Cardiac muscle cell (in vitro differentiated cells and primary cell): ENCODE measurements around the gene BCKDHB. TPM values are rescaled to one million over a fixed set of nuclear protein-coding genes. Genes with fewer than 3 reads are reported as not detected.
"Not testable (repeated sequence)": the region's sequence is repeated elsewhere in the genome, so short reads cannot be mapped to it uniquely, and the experiment has no call there.

Experiments
- DNase-seq, 2 donors: peaks; one replicate each; pipeline versions ENCODE4 v3.0.0 to v3.0.0-alpha.2; 2010 to 2017; ENCODE audit warnings: low read depth in 1 of 2, low spot score in 1 of 2
- H3K27ac ChIP-seq: fragments of 200-600 bp; sonication (generic); 2 replicates; pipeline ENCODE4 v1.5.1; 2016
- H3K27me3 ChIP-seq: fragments of 200-600 bp; sonication (generic); 2 replicates; pipeline ENCODE4 v1.6.0; 2016; ENCODE audit warnings: control low read depth
- H3K36me3 ChIP-seq: fragments of 200-600 bp; sonication (generic); 2 replicates; pipeline ENCODE4 v1.5.1; 2016; ENCODE audit warnings: control low read depth
- H3K4me1 ChIP-seq: fragments of 200-600 bp; sonication (generic); 2 replicates; pipeline ENCODE4 v1.8.1; 2017; ENCODE audit warnings: low read depth, mild to moderate bottlenecking, mixed run types
- H3K4me3 ChIP-seq: fragments of 200-600 bp; sonication (generic); 2 replicates; pipeline ENCODE4 v1.5.1; 2016; ENCODE audit warnings: mild to moderate bottlenecking
- H3K9me3 ChIP-seq: fragments of 200-600 bp; sonication (generic); 2 replicates; pipeline ENCODE4 v1.5.1; 2017; ENCODE audit warnings: low read depth, mild to moderate bottlenecking, control low read depth
- CTCF ChIP-seq: IDR thresholded peaks from 2 replicates; pipeline ENCODE4 v1.5.1; 2012; ENCODE audit warnings: low read depth, mild to moderate bottlenecking, low read length
- polyA plus RNA-seq: library from polyadenylated mRNA; unstranded; fragments of >200 nt; fragmentation: Nextera tagmentation; extraction: Ambion mirVana; gene quantifications from 2 replicates; pipeline ENCODE4 v1.2.1, GENCODE V29; 2016
- total RNA-seq: library from RNA; depleted of rRNA; stranded (reverse); fragments of >200 nt; gene quantifications from 2 replicates; pipeline ENCODE4 v1.2.3, GENCODE V29; 2016

The BCKDHB gene
- total and polyA plus RNA-seq, 2 experiments from 2014 or later = 27.8 to 37.4 TPM

DNA sequence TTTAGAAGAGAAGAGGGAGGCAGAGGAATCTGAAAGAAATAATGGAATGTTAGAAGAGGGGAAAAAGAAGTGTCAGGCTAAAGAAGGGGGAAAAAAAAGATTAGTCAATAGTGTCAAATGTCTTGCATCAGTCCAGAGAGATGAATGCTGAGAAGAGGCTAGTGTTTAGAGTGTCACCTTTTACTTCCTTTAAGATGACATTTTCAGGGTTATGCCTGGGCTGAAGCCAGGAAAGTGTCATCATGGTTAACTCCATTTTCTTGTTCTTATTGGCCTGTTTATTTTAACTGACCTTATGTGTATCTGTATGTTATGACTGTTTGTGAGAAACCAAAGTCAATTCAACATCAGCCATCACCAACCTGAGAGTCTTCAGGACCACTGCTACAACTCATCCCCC, 15.0 kb upstream of the BCKDHB start:
- no peak for TF ChIP-seq CTCF
- no peaks in the 10 kb centered on the region for H3K9me3 ChIP-seq

GRCh38 chr6:80094017-80094416, 12.5 kb upstream of the BCKDHB start:
- H3K9me3 ChIP-seq = no peaks in the 10 kb centered on the region
- peak; percentile 55 for TF ChIP-seq CTCF
- DNase-seq = peak; percentile 35 to 37

More for the DNA sequence above, 15.0 kb upstream of the BCKDHB start:
- Histone ChIP-seq H3K4me3 (no peak overlapping the region), H3K27me3 (no peaks in the 10 kb centered on the region), H3K36me3 (no peaks in the 10 kb centered on the region), H3K27ac (no peak overlapping the region), H3K4me1 (no peaks in the 10 kb centered on the region)
- no peak for DNase-seq

DNA sequence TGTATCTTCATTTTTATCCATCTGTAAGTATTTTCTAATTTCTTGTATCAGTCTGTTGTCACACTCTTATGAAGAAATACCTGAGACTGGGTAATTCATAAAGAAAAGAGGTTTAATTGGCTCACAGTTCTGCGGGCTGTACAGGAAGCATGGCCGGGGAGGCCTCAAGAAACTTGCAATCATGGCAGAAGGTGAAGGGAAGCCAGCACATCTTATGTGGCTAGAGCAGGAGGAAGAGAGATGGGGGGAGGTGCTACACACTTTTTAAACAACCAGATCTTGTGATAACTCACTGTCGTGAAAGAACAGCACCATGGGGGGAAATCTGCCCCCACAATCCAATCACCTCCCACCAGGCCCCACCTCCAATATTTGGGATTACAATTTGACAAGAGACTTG, 10.9 kb upstream of the BCKDHB start:
- no peaks in the 10 kb centered on the region for H3K36me3 ChIP-seq
- no peaks in the 10 kb centered on the region for H3K27me3 ChIP-seq
- no peaks in the 10 kb centered on the region for H3K9me3 ChIP-seq
- H3K4me1 ChIP-seq = no peaks in the 10 kb centered on the region
- H3K27ac ChIP-seq = no peak overlapping the region
- no peak for DNase-seq
- TF ChIP-seq CTCF = no peak
- no peak overlapping the region for H3K4me3 ChIP-seq

More at GRCh38 chr6:80094017-80094416, 12.5 kb upstream of the BCKDHB start:
- H3K27me3 ChIP-seq = no peaks in the 10 kb centered on the region
- no peaks in the 10 kb centered on the region for H3K4me1 ChIP-seq
- H3K27ac ChIP-seq = no peak overlapping the region
- H3K36me3 ChIP-seq = no peaks in the 10 kb centered on the region
- no peak overlapping the region for H3K4me3 ChIP-seq

- TF ChIP-seq CTCF = no peak
Observed at GRCh38 chr6:80098392-80098791, 8.1 kb upstream of the BCKDHB start.

GRCh38 chr6:80104520-80104919, 2.0 kb upstream of the BCKDHB start:
- peaks cover 2% of the 10 kb centered on the region for H3K4me1 ChIP-seq
- H3K36me3 ChIP-seq = no peaks in the 10 kb centered on the region
- no peak for DNase-seq
- no peak for TF ChIP-seq CTCF
- H3K4me3 ChIP-seq = no peak overlapping the region
- no peaks in the 10 kb centered on the region for H3K27me3 ChIP-seq
- H3K27ac ChIP-seq = no peak overlapping the region
- no peaks in the 10 kb centered on the region for H3K9me3 ChIP-seq

More at GRCh38 chr6:80098392-80098791, 8.1 kb upstream of the BCKDHB start:
- H3K27ac ChIP-seq = no peak overlapping the region
- H3K4me1 ChIP-seq = no peaks in the 10 kb centered on the region
- no peaks in the 10 kb centered on the region for H3K27me3 ChIP-seq
- H3K9me3 ChIP-seq = no peaks in the 10 kb centered on the region
- DNase-seq = no peak
- H3K36me3 ChIP-seq = no peaks in the 10 kb centered on the region
- no peak overlapping the region for H3K4me3 ChIP-seq

- DNase-seq = no peak
- Histone ChIP-seq H3K9me3 (no peaks in the 10 kb centered on the region), H3K27ac (peak overlapping the region; percentile 79), H3K4me3 (peak overlapping the region; percentile 27), H3K4me1 (peaks cover 2% of the 10 kb centered on the region), H3K36me3 (no peaks in the 10 kb centered on the region), H3K27me3 (no peaks in the 10 kb centered on the region)
- TF ChIP-seq CTCF = no peak
Observed at GRCh38 chr6:80105972-80106417, 476 bp upstream of the BCKDHB start.

- H3K4me3 ChIP-seq, H3K4me1 ChIP-seq, H3K36me3 ChIP-seq, H3K27me3 ChIP-seq, H3K27ac ChIP-seq, H3K9me3 ChIP-seq, DNase-seq: not testable (repeated sequence)
Observed at GRCh38 chr6:80122576-80122975, 16.1 kb downstream of the BCKDHB start.
